Esophagus muscularis mucosa (tissue), 4 donors: ENCODE measurements around the gene CEND1.

Source experiments
- EP300 ChIP-seq: sonication (generic); formaldehyde crosslinking; IDR thresholded peaks from one replicate; pipeline ENCODE4 v1.6.1; 2017; ENCODE audit warnings: antibody characterized with exemption
- POLR2A ChIP-seq: fragments of 450-650 bp; IDR thresholded peaks from one replicate; pipeline ENCODE4 v1.6.1; 2017; ENCODE audit warnings: antibody characterized with exemption, moderate library complexity, mild to moderate bottlenecking, low read depth
- POLR2AphosphoS5 ChIP-seq, 2 donors: sonication (generic); formaldehyde crosslinking; IDR thresholded peaks; one replicate each; pipeline ENCODE4 v1.6.1; 2017; ENCODE audit warnings: antibody characterized with exemption in 2 of 2
- TF ChIP-seq, protein P1 (sequence below), 3 experiments: fragments of 200-600 bp in 2 of 3; fragments of 450-650 bp in 1 of 3; sonication (generic) in 2 of 3; IDR thresholded peaks; one replicate each; pipeline ENCODE4 v1.5.1; 2017 to 2019; ENCODE audit warnings: antibody characterized with exemption in 3 of 3, mild to moderate bottlenecking in 2 of 3, moderate library complexity in 1 of 3

- TF ChIP-seq, protein P1, sequence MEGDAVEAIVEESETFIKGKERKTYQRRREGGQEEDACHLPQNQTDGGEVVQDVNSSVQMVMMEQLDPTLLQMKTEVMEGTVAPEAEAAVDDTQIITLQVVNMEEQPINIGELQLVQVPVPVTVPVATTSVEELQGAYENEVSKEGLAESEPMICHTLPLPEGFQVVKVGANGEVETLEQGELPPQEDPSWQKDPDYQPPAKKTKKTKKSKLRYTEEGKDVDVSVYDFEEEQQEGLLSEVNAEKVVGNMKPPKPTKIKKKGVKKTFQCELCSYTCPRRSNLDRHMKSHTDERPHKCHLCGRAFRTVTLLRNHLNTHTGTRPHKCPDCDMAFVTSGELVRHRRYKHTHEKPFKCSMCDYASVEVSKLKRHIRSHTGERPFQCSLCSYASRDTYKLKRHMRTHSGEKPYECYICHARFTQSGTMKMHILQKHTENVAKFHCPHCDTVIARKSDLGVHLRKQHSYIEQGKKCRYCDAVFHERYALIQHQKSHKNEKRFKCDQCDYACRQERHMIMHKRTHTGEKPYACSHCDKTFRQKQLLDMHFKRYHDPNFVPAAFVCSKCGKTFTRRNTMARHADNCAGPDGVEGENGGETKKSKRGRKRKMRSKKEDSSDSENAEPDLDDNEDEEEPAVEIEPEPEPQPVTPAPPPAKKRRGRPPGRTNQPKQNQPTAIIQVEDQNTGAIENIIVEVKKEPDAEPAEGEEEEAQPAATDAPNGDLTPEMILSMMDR (IDR thresholded peaks at IDR 0.05): no peak
- TF ChIP-seq EP300 (no peak), POLR2A (no peak), POLR2AphosphoS5 (IDR thresholded peaks at IDR 0.05) (no peak)
Observed at GRCh38 chr11:794766-795633, 5.1 kb upstream of the CEND1 start.
